Measurements from ENCODE around the gene MBOAT2. TPM values are rescaled to one million over a fixed set of nuclear protein-coding genes. Genes with fewer than 3 reads are reported as not detected.

Gene MBOAT2
- total and polyA plus RNA-seq, 2 experiments from 2014 or later = 15.9 to 22.7 TPM

- no peak for TF ChIP-seq ZNF462 (CRISPR knock-in tag; IDR thresholded peaks at IDR 0.05)
Observed at GRCh38 chr2:9029721-9030120, 26.2 kb upstream of the MBOAT2 start (continued).

- Mint-ChIP-seq H3K4me1 (peaks cover 5% of the 10 kb centered on the region; the same call in 2 of the 3 replicates), H3K9me3 (no peaks in the 10 kb centered on the region), H3K27me3 (ENCODE audit: insufficient read depth, low read depth, poor library complexity) (no peaks in the 10 kb centered on the region), H3K4me3 (no peak overlapping the region), H3K36me3 (ENCODE audit: low read depth) (no peaks in the 10 kb centered on the region), H3K27ac (no peak overlapping the region)
- no peak for ATAC-seq
- H3K79me2 ChIP-seq (replicated peaks; ENCODE audit: insufficient read depth) = no peaks in the 10 kb centered on the region
- H3K27ac ChIP-seq (ENCODE audit: low read depth) = no peak overlapping the region
- no peaks in the 10 kb centered on the region for H3F3A ChIP-seq (replicated peaks; ENCODE audit: low read depth)
- no peaks in the 10 kb centered on the region for H4K20me1 ChIP-seq (replicated peaks; ENCODE audit: insufficient read depth)
- TF ChIP-seq ZNF462 (CRISPR knock-in tag; IDR thresholded peaks at IDR 0.05) (no peak), CREB1 (CRISPR knock-in tag; IDR thresholded peaks at IDR 0.05; ENCODE audit: low read depth) (no peak), POLR2AphosphoS5 (IDR thresholded peaks at IDR 0.05; ENCODE audit: low read depth) (no peak), REST (IDR thresholded peaks at IDR 0.05; ENCODE audit: unreplicated experiment) (no peak), EZH2phosphoT487 (IDR thresholded peaks at IDR 0.05; ENCODE audit: unreplicated experiment) (no peak), EZH2 (IDR thresholded peaks at IDR 0.05; ENCODE audit: low read depth, unreplicated experiment) (no peak)
- H2AFZ ChIP-seq = no peak overlapping the region
- H3K27me3 ChIP-seq (ENCODE audit: insufficient read depth) = no peaks in the 10 kb centered on the region
- H3K4me3 ChIP-seq = no peak overlapping the region
- DNase-seq (ENCODE audit: low spot score) = no peak
- no peaks in the 10 kb centered on the region; the same call in 1 of the 2 replicates for H3K4me1 ChIP-seq (ENCODE audit: insufficient read depth)
- no peak overlapping the region for H3K4me2 ChIP-seq
- no peaks in the 10 kb centered on the region for H3K9me2 ChIP-seq (ENCODE audit: insufficient read depth)
- H3K36me3 ChIP-seq (ENCODE audit: insufficient read depth) = no peaks in the 10 kb centered on the region
Observed at GRCh38 chr2:9027884-9028283, 24.4 kb upstream of the MBOAT2 start.

All from GM23338 (cell line).